H1 (cell line): ENCODE measurements around the gene UBR7. TPM values are rescaled to one million over a fixed set of nuclear protein-coding genes. Genes with fewer than 3 reads are reported as not detected.
"Not testable (repeated sequence)": the region's sequence is repeated elsewhere in the genome, so short reads cannot be mapped to it uniquely, and the experiment has no call there.

ENCODE experiments used
- CTCF ChIA-PET: fragments of 300-600 bp; sonication (Branson Sonifier 250); formaldehyde crosslinking; loops from one replicate; lab custom pipeline; 2021; ENCODE audit not compliant: partially characterized antibody; lab: Charles Lee
- POLR2A ChIA-PET: fragments of 300-600 bp; sonication (Branson Sonifier 250); formaldehyde crosslinking; loops from one replicate; lab custom pipeline; 2021; ENCODE audit warnings: inconsistent platforms; ENCODE audit not compliant: partially characterized antibody; lab: Charles Lee
- DNase-seq, 2 experiments: peaks; one replicate each; pipeline versions ENCODE4 v3.0.0 to v3.0.0-alpha.2; 2010 to 2022; ENCODE audit warnings: low spot score in 2 of 2, low read depth in 1 of 2, mixed read lengths in 1 of 2
- FAIRE-seq: peaks from 2 replicates; lab custom pipeline; 2011; peaks lifted over from hg19 to GRCh38; lab: Jason Lieb, UNC
- H2AFZ ChIP-seq: 2 replicates; pipeline ENCODE4 v1.8.1; 2012; ENCODE audit warnings: low read length, inconsistent platforms
- H2AK5ac ChIP-seq: 2 replicates; pipeline ENCODE4 v1.6.1; 2013; ENCODE audit warnings: low read depth, low read length
- H2BK120ac ChIP-seq: replicated peaks from 2 replicates; pipeline ENCODE3; 2013; ENCODE audit warnings: low read depth, low read length, inconsistent platforms
- H2BK12ac ChIP-seq: 2 replicates; pipeline ENCODE4 v1.6.1; 2013; ENCODE audit warnings: low read depth, low read length
- H2BK15ac ChIP-seq: 2 replicates; pipeline ENCODE4 v1.6.1; 2013; ENCODE audit warnings: low read length
- H2BK20ac ChIP-seq: 2 replicates; pipeline ENCODE4 v1.6.1; 2013; ENCODE audit warnings: low read length
- H2BK5ac ChIP-seq: 2 replicates; pipeline ENCODE4 v1.6.1; 2013; ENCODE audit warnings: low read depth, low read length
- H3K14ac ChIP-seq: 2 replicates; pipeline ENCODE4 v1.6.1; 2013; ENCODE audit warnings: inconsistent platforms; ENCODE audit not compliant: insufficient read length
- H3K18ac ChIP-seq: 2 replicates; pipeline ENCODE4 v1.6.1; 2013; ENCODE audit warnings: low read length; ENCODE audit errors: extremely low read depth
- H3K23ac ChIP-seq: 2 replicates; pipeline ENCODE4 v1.6.1; 2013; ENCODE audit warnings: inconsistent platforms; ENCODE audit not compliant: insufficient read length
- H3K23me2 ChIP-seq: 2 replicates; pipeline ENCODE4 v1.6.1; 2013; ENCODE audit warnings: low read depth, low read length
- H3K27ac ChIP-seq: 2 replicates; pipeline ENCODE4 v1.6.1; 2011; ENCODE audit warnings: low read depth, low read length, inconsistent platforms
- H3K27me3 ChIP-seq, 4 experiments: replicated peaks in 1 of 4; 1 replicate in 1 of 4; 2 replicates in 3 of 4; pipeline versions ENCODE4 v1.6.1 to v1.8.1; 2011 to 2013; ENCODE audit warnings: low read length in 3 of 4, mild to moderate bottlenecking in 3 of 4, inconsistent platforms in 2 of 4, mixed read lengths in 2 of 4, moderate library complexity in 1 of 4; ENCODE audit not compliant: control insufficient read depth in 3 of 4, insufficient read depth in 3 of 4; ENCODE audit errors: extremely low read depth in 1 of 4
- H3K36me3 ChIP-seq, 4 experiments: 2 replicates each; pipeline versions ENCODE4 v1.6.1 to v1.8.1; 2011 to 2013; ENCODE audit warnings: mild to moderate bottlenecking in 4 of 4, low read length in 3 of 4, moderate library complexity in 2 of 4, control low read depth in 1 of 4, inconsistent platforms in 1 of 4; ENCODE audit not compliant: insufficient read depth in 4 of 4, control insufficient read depth in 2 of 4
- H3K4ac ChIP-seq: replicated peaks from 2 replicates; pipeline ENCODE3; 2013; ENCODE audit warnings: low read length, low read depth, mixed read lengths, inconsistent platforms; ENCODE audit not compliant: insufficient read length
- H3K4me1 ChIP-seq, 4 experiments: replicated peaks in 1 of 4; 1 replicate in 1 of 4; 2 replicates in 3 of 4; pipeline versions ENCODE4 v1.6.1 to v1.8.1; 2011 to 2013; ENCODE audit warnings: low read length in 3 of 4, inconsistent platforms in 2 of 4, mixed read lengths in 1 of 4; ENCODE audit not compliant: insufficient read depth in 4 of 4, control insufficient read depth in 3 of 4
- H3K4me2 ChIP-seq, 2 experiments: 2 replicates each; pipeline versions ENCODE4 v1.6.1 to v1.8.1; 2011 to 2013; ENCODE audit warnings: low read depth in 2 of 2, low read length in 2 of 2, control low read depth in 1 of 2, inconsistent platforms in 1 of 2, mild to moderate bottlenecking in 1 of 2; ENCODE audit not compliant: insufficient read depth in 1 of 2
- H3K4me3 ChIP-seq, 4 experiments: fragments of 200-600, 300-600 bp in 1 of 4; sonication (generic), shearing (Covaris generic), sonication (Bioruptor Twin) in 1 of 4; 2 replicates each; pipeline versions ENCODE4 v1.5.1 to v1.8.1; 2011 to 2016; ENCODE audit warnings: low read length in 4 of 4, low read depth in 3 of 4, control low read depth in 2 of 4, inconsistent platforms in 2 of 4, mild to moderate bottlenecking in 2 of 4, mixed read lengths in 1 of 4, moderate library complexity in 1 of 4; ENCODE audit not compliant: insufficient read depth in 2 of 4; ENCODE audit errors: extremely low read depth in 1 of 4
- H3K56ac ChIP-seq: replicated peaks from 2 replicates; pipeline ENCODE3; 2013; ENCODE audit warnings: low read depth, mild to moderate bottlenecking, mixed read lengths, low read length, inconsistent platforms; ENCODE audit not compliant: insufficient read length
- H3K79me1 ChIP-seq: 2 replicates; pipeline ENCODE4 v1.6.1; 2013; ENCODE audit warnings: low read depth, low read length, control low read depth
- H3K79me2 ChIP-seq, 2 experiments: 2 replicates each; pipeline versions ENCODE4 v1.6.1 to v1.8.1; 2012 to 2013; ENCODE audit warnings: low read length in 2 of 2, mild to moderate bottlenecking in 2 of 2, inconsistent platforms in 1 of 2; ENCODE audit not compliant: insufficient read depth in 2 of 2, control insufficient read depth in 1 of 2
- H3K9ac ChIP-seq, 4 experiments: replicated peaks in 1 of 4; 1 replicate in 1 of 4; 2 replicates in 3 of 4; pipeline versions ENCODE4 v1.6.1 to v1.8.1; 2011 to 2013; ENCODE audit warnings: low read depth in 3 of 4, low read length in 3 of 4, control low read depth in 2 of 4, mild to moderate bottlenecking in 2 of 4, moderate library complexity in 2 of 4, inconsistent platforms in 1 of 4; ENCODE audit errors: extremely low read depth in 1 of 4
- H3K9me3 ChIP-seq, 2 experiments: 2 replicates each; pipeline versions ENCODE4 v1.6.1 to v1.8.1; 2012 to 2013; ENCODE audit warnings: mild to moderate bottlenecking in 2 of 2, moderate library complexity in 2 of 2, control low read depth in 1 of 2, inconsistent platforms in 1 of 2, low read depth in 1 of 2, low read length in 1 of 2, mixed read lengths in 1 of 2; ENCODE audit not compliant: insufficient read depth in 2 of 2
- H4K20me1 ChIP-seq, 2 experiments: replicated peaks in 1 of 2; 2 replicates each; pipeline versions ENCODE3 to v1.8.1; 2011 to 2013; ENCODE audit warnings: inconsistent platforms in 2 of 2, low read length in 2 of 2, mild to moderate bottlenecking in 1 of 2; ENCODE audit not compliant: insufficient read depth in 2 of 2, control insufficient read depth in 1 of 2
- H4K5ac ChIP-seq: 2 replicates; pipeline ENCODE4 v1.6.1; 2013; ENCODE audit warnings: low read length, low read depth, mixed read lengths, inconsistent platforms; ENCODE audit not compliant: insufficient read length
- H4K8ac ChIP-seq: 2 replicates; pipeline ENCODE4 v1.8.0; 2013; ENCODE audit warnings: mild to moderate bottlenecking, moderate library complexity, low read length, inconsistent platforms; ENCODE audit not compliant: insufficient read depth; ENCODE audit errors: extremely low read depth
- H4K91ac ChIP-seq: replicated peaks from 2 replicates; pipeline ENCODE3; 2013; ENCODE audit warnings: low read length, mixed read lengths, inconsistent platforms; ENCODE audit not compliant: insufficient read length
- WGBS, 2 experiments: shearing (Covaris generic) in 1 of 2; methylation state at CpG; one replicate each; pipeline versions ENCODE4 v1.1.6 to v1.1.7; 2013 to 2015; ENCODE audit warnings: low lambda C conversion rate in 2 of 2, mixed read lengths in 2 of 2, inconsistent platforms in 1 of 2, low coverage in 1 of 2, missing lambda C conversion rate in 1 of 2; ENCODE audit not compliant: insufficient replicate concordance in 2 of 2, insufficient coverage in 1 of 2, insufficient read length in 1 of 2; ENCODE audit errors: extremely low coverage in 1 of 2, missing lambda C conversion rate in 1 of 2; 5-methylcytosine and 5-hydroxymethylcytosine counted together
- polyA plus RNA-seq, 7 experiments: library from polyadenylated mRNA; depleted of rRNA in 3 of 7; stranded (reverse) in 5 of 7; unstranded in 2 of 7; fragments of >200 nt in 5 of 7; fragments of 200-250 nt in 2 of 7; gene quantifications; 1 replicate in 5 of 7; 2 replicates in 1 of 7; 4 replicates in 1 of 7; pipeline versions ENCODE4 v1.2.1 to v1.2.3, GENCODE V29; 2011 to 2013; ENCODE audit warnings: missing spikeins in 2 of 7, mixed read lengths in 2 of 7
- total RNA-seq: library from RNA; stranded (reverse); fragmentation: NEBNext Ultra II Directional; extraction: Animal tissue kit (Norgen Biotek cat#: 25700); gene quantifications from 2 replicates; pipeline ENCODE4 v1.2.1, GENCODE V29; 2021

UBR7 gene
- total and polyA plus RNA-seq, 2 of the 8 experiments (the other 6 are each of a cell fraction or from before 2014, with no cell fraction given) = 20.1 to 28.4 TPM

DNA sequence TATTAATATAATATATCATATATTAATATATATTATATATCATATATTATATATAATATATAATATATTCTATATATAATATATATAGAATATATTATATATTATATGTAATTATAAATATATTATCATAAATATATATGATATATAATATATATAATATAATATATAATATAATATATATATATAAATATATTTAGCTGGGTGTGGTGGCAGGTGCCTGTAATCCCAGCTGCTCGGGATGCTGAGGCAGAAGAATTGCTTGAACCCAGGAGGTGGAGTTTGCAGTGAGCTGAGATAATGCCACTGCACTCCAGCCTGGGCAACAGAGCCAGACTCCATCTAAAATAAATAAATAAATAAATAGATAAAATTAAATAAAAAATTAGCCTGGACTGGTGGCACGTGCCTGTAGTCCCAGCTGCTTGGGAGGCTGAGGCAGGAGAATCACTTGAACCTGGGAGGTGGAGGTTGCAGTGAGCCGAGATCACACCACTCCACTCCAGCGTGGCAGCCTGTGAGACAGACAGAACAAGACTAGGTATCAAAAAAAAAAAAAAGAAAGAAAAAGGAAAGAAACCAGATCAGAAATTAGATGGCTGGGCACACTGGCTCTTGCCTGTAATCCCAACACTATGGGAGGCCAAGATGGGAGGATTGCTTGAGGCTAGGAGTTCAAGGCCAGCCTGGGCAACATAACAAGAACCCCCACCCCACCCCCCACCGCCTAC, 47.3 kb upstream of the UBR7 start:
- H3K23ac ChIP-seq = not testable (repeated sequence)
- POLR2A ChIA-PET = interaction anchor here (0.8 kb wide), 1 partner anchor 34 kb away, joined by 3 read pairs; no protein-coding TSS in a partner anchor

More for the DNA sequence above, 47.3 kb upstream of the UBR7 start:
- not testable (repeated sequence) for H2BK5ac ChIP-seq, H2BK120ac ChIP-seq, H4K91ac ChIP-seq, H3K79me2 ChIP-seq, H2BK20ac ChIP-seq, H4K8ac ChIP-seq, FAIRE-seq, H3K4me2 ChIP-seq, H3K56ac ChIP-seq, H3K27ac ChIP-seq, H3K4me3 ChIP-seq, H3K79me1 ChIP-seq, H3K14ac ChIP-seq, H2BK15ac ChIP-seq, H3K36me3 ChIP-seq, DNase-seq, H3K23me2 ChIP-seq, H3K4me1 ChIP-seq, H2BK12ac ChIP-seq, H3K9me3 ChIP-seq, H2AK5ac ChIP-seq, H3K9ac ChIP-seq, H2AFZ ChIP-seq, H4K5ac ChIP-seq, H3K4ac ChIP-seq, H4K20me1 ChIP-seq, H3K18ac ChIP-seq, H3K27me3 ChIP-seq
- WGBS, 2 experiments = 62% methylated on average over 3 of the region's 5 CpGs; no CpG with 5 or more reads in 1 of the 2 experiments
- CTCF ChIA-PET = interaction anchor here (1.0 to 3.3 kb wide), 15 partner anchors 15 to 382 kb away, joined by 3 to 48 read pairs (median 3); partner anchors contain the start of genes GON7 and UBR7
